C4-2B (cell line): ENCODE data around the gene ERBB4.
"Not testable (repeated sequence)": the region's sequence is repeated elsewhere in the genome, so short reads cannot be mapped to it uniquely, and the experiment has no call there.

Experiments
- CTCF ChIP-seq: fragments of 450-650 bp; conservative IDR thresholded peaks from 2 replicates; pipeline ENCODE4 v1.5.1; 2017; ENCODE audit warnings: mild to moderate bottlenecking
- ZFX ChIP-seq: fragments of 450-650 bp; IDR thresholded peaks from 2 replicates; pipeline ENCODE4 v1.6.1; 2017

GRCh38 chr2:212010305-212010704 is 528.3 kb downstream of the ERBB4 start:
- TF ChIP-seq CTCF, ZFX: not testable (repeated sequence)
